Loucy (cell line): ENCODE results near the gene TRPM3.

Experiments
- EZH2phosphoT487 ChIP-seq: fragments of 200-600 bp; IDR thresholded peaks from 2 replicates; pipeline ENCODE4 v1.6.1; 2018; ENCODE audit warnings: antibody characterized with exemption, mild to moderate bottlenecking, moderate library complexity, borderline replicate concordance
- TF ChIP-seq, protein P1 (sequence below): fragments of 200-600 bp; sonication (generic); conservative IDR thresholded peaks from 2 replicates; pipeline ENCODE4 v1.5.1; 2014; ENCODE audit warnings: mild to moderate bottlenecking, antibody characterized with exemption, low read length

- TF ChIP-seq, protein P1, sequence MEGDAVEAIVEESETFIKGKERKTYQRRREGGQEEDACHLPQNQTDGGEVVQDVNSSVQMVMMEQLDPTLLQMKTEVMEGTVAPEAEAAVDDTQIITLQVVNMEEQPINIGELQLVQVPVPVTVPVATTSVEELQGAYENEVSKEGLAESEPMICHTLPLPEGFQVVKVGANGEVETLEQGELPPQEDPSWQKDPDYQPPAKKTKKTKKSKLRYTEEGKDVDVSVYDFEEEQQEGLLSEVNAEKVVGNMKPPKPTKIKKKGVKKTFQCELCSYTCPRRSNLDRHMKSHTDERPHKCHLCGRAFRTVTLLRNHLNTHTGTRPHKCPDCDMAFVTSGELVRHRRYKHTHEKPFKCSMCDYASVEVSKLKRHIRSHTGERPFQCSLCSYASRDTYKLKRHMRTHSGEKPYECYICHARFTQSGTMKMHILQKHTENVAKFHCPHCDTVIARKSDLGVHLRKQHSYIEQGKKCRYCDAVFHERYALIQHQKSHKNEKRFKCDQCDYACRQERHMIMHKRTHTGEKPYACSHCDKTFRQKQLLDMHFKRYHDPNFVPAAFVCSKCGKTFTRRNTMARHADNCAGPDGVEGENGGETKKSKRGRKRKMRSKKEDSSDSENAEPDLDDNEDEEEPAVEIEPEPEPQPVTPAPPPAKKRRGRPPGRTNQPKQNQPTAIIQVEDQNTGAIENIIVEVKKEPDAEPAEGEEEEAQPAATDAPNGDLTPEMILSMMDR: no peak
- TF ChIP-seq EZH2phosphoT487: no peak
Measured at GRCh38 chr9:70947511-70947910, 173.9 kb downstream of the TRPM3 start.
